ENCODE results near the gene ADAMTS17.
A peak's percentile ranks its signal among the peaks of the same experiment; 100 is the strongest.

The ADAMTS17 gene

DNA sequence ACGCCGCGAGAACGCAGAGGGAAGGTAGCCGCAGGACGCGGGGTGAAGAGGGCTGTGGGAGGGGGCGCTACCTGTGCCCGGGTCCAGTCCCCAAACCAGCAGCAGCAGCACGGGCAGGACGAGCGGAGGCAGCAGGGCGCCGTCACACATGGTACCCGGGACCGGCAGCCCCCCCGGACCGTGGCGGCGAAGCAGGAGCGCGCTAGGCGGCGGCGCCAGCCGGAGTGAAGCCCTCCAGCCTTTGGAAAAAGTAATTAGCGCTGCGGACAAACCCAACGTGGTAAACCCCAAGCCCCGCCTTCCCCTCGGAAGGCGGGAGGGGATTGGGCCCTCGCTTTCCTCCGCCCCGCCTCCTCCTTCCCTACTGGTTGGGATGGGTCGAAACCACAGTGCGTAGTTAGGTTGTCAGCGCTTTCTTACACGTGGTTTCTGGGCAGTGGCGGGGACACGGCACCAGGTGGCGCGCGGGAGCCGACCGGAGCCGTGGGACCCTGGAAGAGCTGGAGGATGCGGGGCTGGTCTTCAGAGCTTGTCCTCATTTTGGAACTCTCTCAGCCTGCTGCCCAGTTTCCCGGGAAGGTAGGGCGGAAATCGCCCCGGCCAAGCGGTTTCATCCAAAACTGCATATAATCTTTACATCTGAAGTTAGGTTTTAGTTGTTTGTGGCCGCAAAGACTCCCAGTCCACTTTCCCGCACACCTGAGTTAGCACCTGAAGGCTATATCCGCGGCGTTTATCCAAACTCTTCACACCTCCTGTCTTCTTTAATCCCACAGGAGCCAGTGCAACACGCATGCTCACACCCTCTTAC lies at the start of gene ADAMTS17:
Gene ADAMTS17 (minus strand): TSS at position 226 of the 811 bp plus-strand sequence. CDS start 76 bp downstream, at position 150.
- H3K27ac ChIP-seq, result no peak within 1 kb of the TSS
- peak; percentile 80 for DNase-seq (ENCODE audit: low read depth, low spot score)

DNA sequence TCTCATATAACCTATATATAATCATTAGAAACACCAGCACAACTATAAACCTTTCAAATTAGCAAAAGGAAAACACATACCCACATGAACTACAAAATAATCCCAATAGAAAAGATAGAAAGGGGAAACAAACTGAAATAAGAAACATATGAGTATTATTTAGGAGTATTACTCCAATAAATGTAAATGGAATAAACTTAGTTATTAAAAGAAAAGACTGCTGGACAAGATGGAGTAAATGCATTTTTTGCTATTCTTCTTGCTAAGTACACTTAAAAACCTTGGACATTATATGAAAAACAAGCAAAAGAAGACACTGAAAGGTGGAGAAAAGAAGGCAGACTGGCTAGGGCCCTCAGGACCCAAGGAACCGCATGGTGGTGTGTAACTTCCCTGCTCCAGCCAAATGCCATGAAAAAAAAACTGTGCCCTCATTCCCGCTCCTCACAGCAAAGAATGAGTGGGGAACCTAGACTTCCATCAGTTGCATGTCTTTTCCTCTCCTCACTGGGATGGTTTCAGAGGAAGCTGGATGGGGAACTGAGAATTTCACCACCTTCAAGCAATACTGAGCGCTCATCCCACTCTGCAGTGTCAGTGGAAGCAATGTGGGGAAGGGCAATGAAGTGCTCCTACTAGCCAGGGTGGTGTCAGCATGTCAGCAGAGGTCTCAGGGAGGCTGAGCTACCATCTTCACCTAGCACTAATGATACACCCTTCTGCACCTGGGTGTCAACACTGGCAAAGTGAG lies 43.7 kb upstream of the ADAMTS17 start:
- DNase-seq (ENCODE audit: low read depth, low spot score), result no peak
- no peak overlapping the region for H3K27ac ChIP-seq

DNA sequence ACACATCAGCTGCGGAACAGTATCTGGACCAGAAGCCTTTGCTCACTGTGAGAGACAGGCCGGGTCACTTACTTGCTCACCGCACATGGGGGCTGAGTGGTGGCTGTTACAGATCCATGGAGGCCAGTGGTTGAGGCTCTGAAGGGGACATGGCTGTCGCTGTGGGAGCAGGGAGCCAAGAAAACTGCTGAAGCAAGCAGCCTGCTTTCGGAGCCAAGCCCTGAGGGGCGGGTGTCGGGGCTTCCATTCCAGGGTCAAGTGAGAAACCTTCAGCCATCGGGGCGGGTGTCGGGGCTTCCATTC lies 42.3 kb upstream of the ADAMTS17 start:
- DNase-seq (ENCODE audit: low read depth, low spot score), result no peak
- no peak overlapping the region for H3K27ac ChIP-seq

GRCh38 chr15:100383302-100384107 lies 41.7 kb upstream of the ADAMTS17 start:
- DNase-seq (ENCODE audit: low read depth, low spot score), result no peak

GRCh38 chr15:100373942-100374341 lies 32.2 kb upstream of the ADAMTS17 start:
- no peak for DNase-seq (ENCODE audit: low read depth, low spot score)
- no peak overlapping the region for H3K27ac ChIP-seq

More at GRCh38 chr15:100383302-100384107, 41.7 kb upstream of the ADAMTS17 start:
- H3K27ac ChIP-seq, result no peak overlapping the region

DNA sequence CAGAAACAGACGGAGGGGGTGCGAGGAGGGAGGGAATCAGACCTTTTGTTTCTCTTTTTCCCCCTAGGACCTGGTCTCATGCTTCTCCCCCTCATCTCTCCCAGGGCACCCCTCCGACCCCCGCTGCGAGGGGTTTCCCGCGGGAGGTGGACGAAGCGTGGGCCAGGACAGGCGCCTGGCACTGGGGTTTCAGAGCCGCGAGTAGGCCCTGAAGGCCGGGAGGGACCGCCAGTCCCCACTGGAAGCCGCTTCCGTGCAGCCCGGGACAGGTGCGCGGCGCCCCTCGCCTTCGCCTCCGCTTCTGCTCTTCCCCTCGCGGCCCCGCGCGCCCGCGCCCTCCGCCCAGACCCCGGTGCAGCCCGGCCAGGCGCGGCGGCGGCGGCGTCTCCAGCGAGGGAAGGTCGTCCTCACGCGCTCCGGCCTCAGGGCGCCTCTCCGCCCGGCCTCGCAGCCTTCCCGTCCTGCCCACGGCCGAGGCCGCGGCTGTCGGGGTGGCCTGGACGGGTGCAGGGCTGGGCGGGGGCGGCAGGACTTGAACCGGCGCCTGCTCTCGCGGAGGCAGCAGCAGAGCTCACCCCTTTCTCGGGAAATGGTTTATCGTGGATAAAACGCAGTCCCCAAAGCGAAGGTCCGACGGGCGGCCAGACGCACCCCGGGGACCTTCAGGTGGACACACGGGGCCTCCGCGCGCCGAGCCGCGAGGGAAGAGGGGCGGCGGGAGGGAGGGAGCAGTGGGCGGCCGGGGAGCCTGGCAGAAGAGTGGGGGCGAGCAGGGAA lies 31.5 kb upstream of the ADAMTS17 start:
- peak overlapping the region; percentile 25 for H3K27ac ChIP-seq
- no peak for DNase-seq (ENCODE audit: low read depth, low spot score)

DNA sequence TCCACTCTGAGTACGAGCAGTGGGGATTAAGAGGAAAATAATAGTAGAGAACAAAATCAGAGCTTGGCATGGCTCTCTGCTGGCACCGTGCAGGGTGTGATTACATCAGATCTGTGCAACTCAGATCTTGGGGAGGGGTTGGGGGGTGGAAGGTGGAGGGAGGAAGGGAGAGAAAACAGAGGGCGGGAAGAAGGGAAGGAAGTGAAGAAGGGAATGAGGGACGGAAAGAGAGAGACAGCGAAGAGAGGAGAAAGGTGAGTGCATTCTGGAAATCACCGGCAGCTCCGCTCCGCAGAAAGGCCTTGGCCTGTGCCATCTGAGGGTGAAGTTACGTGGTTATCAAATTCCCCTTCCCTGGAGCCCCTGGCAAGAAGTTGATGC lies 31.0 kb upstream of the ADAMTS17 start:
- no peak for DNase-seq (ENCODE audit: low read depth, low spot score)
- peak overlapping the region; percentile 25 for H3K27ac ChIP-seq

GRCh38 chr15:100355342-100355741 lies 13.6 kb upstream of the ADAMTS17 start:
- no peak for DNase-seq (ENCODE audit: low read depth, low spot score)
- H3K27ac ChIP-seq, result no peak overlapping the region

GRCh38 chr15:100353449-100353848 lies 11.7 kb upstream of the ADAMTS17 start:
- DNase-seq (ENCODE audit: low read depth, low spot score), result no peak
- H3K27ac ChIP-seq, result no peak overlapping the region

DNA sequence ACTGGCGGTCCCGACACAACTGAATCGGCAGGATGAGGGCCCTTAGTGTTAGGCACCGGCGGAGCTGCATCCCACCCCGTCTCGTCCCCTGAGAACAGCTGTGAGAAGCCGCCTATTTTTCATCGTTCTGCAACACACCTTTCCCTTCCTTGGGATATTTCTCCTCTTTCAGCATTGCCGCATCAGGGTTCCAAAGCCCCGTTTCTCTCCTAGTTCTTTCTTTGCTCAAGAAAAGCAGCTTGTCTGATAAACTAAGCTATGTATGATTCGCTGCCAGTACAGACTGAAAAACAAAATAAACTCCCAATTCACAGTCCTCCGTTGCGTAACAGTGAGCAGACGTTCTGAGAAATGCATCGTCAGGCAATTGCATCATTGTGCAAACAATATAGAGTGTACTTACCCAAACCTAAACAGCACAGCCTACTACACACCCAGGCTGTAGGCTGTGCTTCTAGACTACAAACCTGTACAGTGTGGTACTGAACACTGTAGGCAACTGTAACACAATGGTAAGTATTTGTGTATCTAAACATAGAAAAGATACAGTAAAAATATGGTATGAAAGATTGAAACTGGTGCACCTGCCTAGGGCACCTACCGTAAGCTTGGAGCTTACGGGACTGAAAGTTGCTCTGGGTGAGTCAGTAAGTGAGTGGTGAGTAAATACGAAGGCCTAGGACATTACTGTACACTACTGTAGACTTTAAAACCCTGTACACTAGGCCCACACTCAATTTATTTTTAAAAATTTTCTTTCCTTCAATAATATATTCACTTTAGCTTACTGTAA lies 8.9 kb upstream of the ADAMTS17 start:
- DNase-seq (ENCODE audit: low read depth, low spot score), result peak; percentile 82
- peak overlapping the region; percentile 82 for H3K27ac ChIP-seq

DNA sequence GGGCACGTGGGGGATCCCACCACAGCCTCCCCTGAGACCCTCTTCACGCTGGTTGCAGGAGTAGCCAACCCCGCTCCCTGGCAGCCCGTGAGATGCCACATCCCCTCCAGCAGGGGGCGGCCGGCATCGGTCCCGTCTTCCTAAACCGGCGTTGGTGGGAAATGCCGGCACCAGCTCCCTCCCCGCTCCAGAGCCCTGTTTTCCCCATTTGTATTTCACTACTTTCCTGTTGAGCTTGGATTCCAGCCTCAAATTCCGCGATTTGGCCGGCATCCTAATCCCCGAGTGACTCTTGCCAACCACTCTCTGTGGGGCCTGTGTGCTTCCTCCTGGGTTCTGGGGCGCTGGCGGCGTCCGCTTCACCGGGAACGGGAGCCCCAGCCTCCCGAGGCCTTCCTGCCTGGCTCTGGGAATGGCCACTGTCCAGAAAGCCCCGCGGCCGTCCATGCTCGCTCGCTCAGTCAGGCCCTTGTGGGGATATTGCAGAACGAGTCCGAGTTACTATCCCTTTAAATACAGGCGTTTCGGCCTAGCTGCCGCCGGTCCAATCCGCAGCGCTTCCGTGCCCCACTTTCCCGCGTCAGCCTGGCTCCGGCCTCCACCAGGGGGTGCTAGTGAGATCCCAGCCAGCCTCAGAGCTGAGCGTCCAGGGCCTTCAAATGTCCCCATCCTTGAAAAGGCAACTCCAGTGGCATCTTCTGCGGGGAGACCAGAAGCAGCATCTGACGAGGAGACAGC lies 8.1 kb upstream of the ADAMTS17 start:
- peak overlapping the region; percentile 82 for H3K27ac ChIP-seq
- peak; percentile 41 for DNase-seq (ENCODE audit: low read depth, low spot score)

GRCh38 chr15:100349321-100349695 lies 7.5 kb upstream of the ADAMTS17 start:
- H3K27ac ChIP-seq, result peak overlapping the region; percentile 82
- DNase-seq (ENCODE audit: low read depth, low spot score), result no peak

DNA sequence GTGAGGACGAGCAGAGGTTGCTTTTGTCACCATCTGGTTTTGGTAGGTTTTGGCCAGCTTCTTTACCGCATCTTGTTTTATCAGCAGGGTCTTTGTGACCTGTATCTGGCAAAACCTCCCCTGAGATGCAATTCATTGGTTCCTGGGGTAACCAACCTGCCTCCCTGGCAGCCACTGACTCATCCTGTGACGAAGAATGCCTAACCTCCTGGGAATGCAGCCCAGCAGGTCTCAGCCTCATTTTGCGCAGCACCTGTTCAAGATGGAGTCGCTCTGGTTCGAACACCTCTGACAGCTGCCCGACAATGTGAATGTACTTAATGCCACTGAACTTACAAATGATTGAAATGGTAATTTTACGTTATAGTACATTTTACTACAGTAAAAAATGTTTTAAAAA lies 6.8 kb upstream of the ADAMTS17 start:
- no peak for DNase-seq (ENCODE audit: low read depth, low spot score)
- H3K27ac ChIP-seq, result no peak overlapping the region

- no peak overlapping the region for H3K27ac ChIP-seq
- no peak for DNase-seq (ENCODE audit: low read depth, low spot score)
These were observed 5.2 kb upstream of the ADAMTS17 start for GRCh38 chr15:100346866-100347512.

GRCh38 chr15:100345438-100345837 lies 3.7 kb upstream of the ADAMTS17 start:
- no peak overlapping the region for H3K27ac ChIP-seq
- no peak for DNase-seq (ENCODE audit: low read depth, low spot score)

DNA sequence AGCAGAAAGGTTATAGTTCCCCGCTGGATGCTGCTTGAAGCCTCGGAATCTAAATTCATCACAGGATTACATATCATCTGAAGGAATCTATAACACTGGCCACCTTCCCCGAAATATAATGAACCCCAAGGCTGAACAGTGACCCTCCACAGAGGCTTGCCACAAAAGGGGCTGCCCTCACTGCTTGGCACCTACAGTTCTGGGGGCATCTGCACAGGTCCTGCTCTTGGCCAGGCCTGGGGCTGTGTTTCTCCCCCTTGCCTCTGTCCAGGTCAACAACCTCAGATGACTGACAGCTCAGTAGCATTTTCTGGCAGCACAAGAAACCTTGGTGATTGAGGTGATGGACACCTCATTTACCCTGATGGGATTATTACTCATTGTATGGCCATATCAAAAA lies 1.5 kb upstream of the ADAMTS17 start:
- no peak overlapping the region for H3K27ac ChIP-seq
- DNase-seq (ENCODE audit: low read depth, low spot score), result no peak

- no peak overlapping the region for H3K27ac ChIP-seq
- no peak for DNase-seq (ENCODE audit: low read depth, low spot score)
These were observed 481 bp downstream of the ADAMTS17 start for GRCh38 chr15:100341239-100341749.

DNA sequence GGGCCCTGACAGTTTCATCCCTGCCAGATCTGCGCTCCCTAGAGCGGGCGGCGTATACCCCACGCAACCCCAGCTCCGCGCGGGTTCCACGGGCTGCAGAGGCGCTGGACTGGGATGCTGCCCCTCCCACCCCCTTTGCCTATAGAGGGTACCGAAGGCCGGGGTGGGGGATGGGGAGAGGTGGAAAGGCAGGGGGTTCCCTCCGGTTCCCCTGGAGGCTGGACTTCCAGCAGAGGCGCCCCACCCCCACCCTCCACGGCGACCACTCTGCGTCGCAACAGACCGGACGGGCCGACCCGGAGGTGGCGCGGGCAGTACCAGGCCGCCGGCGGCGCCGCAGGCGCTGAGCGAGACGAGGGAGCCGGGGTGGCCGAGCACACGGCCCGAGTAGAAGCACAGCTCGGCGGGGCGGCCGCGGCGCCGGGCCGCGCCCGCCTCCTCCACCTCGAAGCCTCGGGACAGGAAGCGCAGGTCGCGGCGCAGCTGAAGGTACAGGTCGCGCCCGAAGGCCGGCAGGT lies 995 bp downstream of the ADAMTS17 start:
- DNase-seq (ENCODE audit: low read depth, low spot score), result no peak
- no peak overlapping the region for H3K27ac ChIP-seq

Measured in epithelial cell of prostate (primary cell).